HepG2 (cell line): ENCODE data around the gene TMEM74B. TPM values are rescaled to one million over a fixed set of nuclear protein-coding genes. Genes with fewer than 3 reads are reported as not detected.

ENCODE experiments used
- ATF4 ChIP-seq, 2 experiments: fragments of 450-650 bp in 1 of 2; sonication (generic) in 1 of 2; formaldehyde crosslinking; IDR thresholded peaks; 2 replicates each; pipeline versions ENCODE4 v1.5.0 to v1.8.0; 2020 to 2022; ENCODE audit warnings: mild to moderate bottlenecking in 1 of 2, missing genetic modification reagents in 1 of 2
- CENPX ChIP-seq: sonication (generic); formaldehyde crosslinking; IDR thresholded peaks from 2 replicates; pipeline ENCODE4 v1.9.0; 2021; ENCODE audit warnings: mild to moderate bottlenecking, missing genetic modification reagents, moderate library complexity
- FOXP1 ChIP-seq, 2 experiments: fragments of 450-650 bp in 1 of 2; IDR thresholded peaks; 2 replicates each; pipeline ENCODE4 v1.6.1; 2017 to 2018; ENCODE audit warnings: antibody characterized with exemption in 1 of 2
- HDAC1 ChIP-seq: sonication (generic); formaldehyde crosslinking; IDR thresholded peaks from 2 replicates; pipeline ENCODE4 v1.5.1; 2020; ENCODE audit warnings: mild to moderate bottlenecking, missing genetic modification reagents
- HNRNPK ChIP-seq: fragments of 200-400 bp; formaldehyde crosslinking; IDR thresholded peaks from 2 replicates; pipeline ENCODE4 v1.6.1; 2018; ENCODE audit warnings: low read length, low read depth, moderate library complexity, mild to moderate bottlenecking; ENCODE audit not compliant: poor library complexity, severe bottlenecking
- IRF2 ChIP-seq: IDR thresholded peaks from 2 replicates; pipeline ENCODE4 v1.6.1; 2018; ENCODE audit warnings: missing genetic modification reagents, missing compliant biosample characterization
- KAT8 ChIP-seq: IDR thresholded peaks from 2 replicates; pipeline ENCODE4 v1.6.1; 2016; ENCODE audit warnings: missing genetic modification reagents, missing compliant biosample characterization
- KLF6 ChIP-seq: IDR thresholded peaks from 2 replicates; pipeline ENCODE4 v1.8.0; 2016; ENCODE audit warnings: missing biosample characterization, missing genetic modification reagents
- MEF2D ChIP-seq: sonication (generic); formaldehyde crosslinking; IDR thresholded peaks from 2 replicates; pipeline ENCODE4 v1.5.1; 2020; ENCODE audit warnings: mild to moderate bottlenecking, missing genetic modification reagents
- MIXL1 ChIP-seq: IDR thresholded peaks from 2 replicates; pipeline ENCODE4 v1.6.1; 2016
- NR0B2 ChIP-seq: sonication (generic); formaldehyde crosslinking; IDR thresholded peaks from 2 replicates; pipeline ENCODE4 v1.4.0; 2020; ENCODE audit warnings: mild to moderate bottlenecking, missing genetic modification reagents
- PHB2 ChIP-seq: fragments of 450-650 bp; IDR thresholded peaks from 2 replicates; pipeline ENCODE4 v1.6.1; 2018; ENCODE audit not compliant: partially characterized antibody
- RARA ChIP-seq: IDR thresholded peaks from 2 replicates; pipeline ENCODE4 v1.6.1; 2016; ENCODE audit warnings: missing genetic modification reagents, missing compliant biosample characterization
- SMAD1 ChIP-seq: sonication (generic); formaldehyde crosslinking; IDR thresholded peaks from 2 replicates; pipeline ENCODE4 v1.4.0; 2020; ENCODE audit warnings: missing genetic modification reagents, low read depth, mild to moderate bottlenecking, borderline replicate concordance
- SRSF9 ChIP-seq: fragments of 200-400 bp; formaldehyde crosslinking; IDR thresholded peaks from 2 replicates; pipeline ENCODE4 v1.6.1; 2018; ENCODE audit warnings: borderline replicate concordance, mild to moderate bottlenecking, low read depth, low read length; ENCODE audit not compliant: insufficient read depth, poor library complexity, severe bottlenecking
- TEAD3 ChIP-seq: optimal IDR thresholded peaks from 2 replicates; pipeline ENCODE3; 2016; ENCODE audit warnings: borderline replicate concordance
- THAP7 ChIP-seq: sonication (generic); formaldehyde crosslinking; IDR thresholded peaks from 2 replicates; pipeline ENCODE4 v1.8.1; 2023; ENCODE audit warnings: mild to moderate bottlenecking, missing genetic modification reagents
- ZGPAT ChIP-seq: IDR thresholded peaks from 2 replicates; pipeline ENCODE4 v1.6.1; 2016; ENCODE audit warnings: mild to moderate bottlenecking
- ZNF180 ChIP-seq: sonication (generic); formaldehyde crosslinking; IDR thresholded peaks from 2 replicates; pipeline ENCODE4 v1.4.0; 2020; ENCODE audit warnings: low read depth, missing genetic modification reagents, borderline replicate concordance
- ZNF275 ChIP-seq: sonication (generic); formaldehyde crosslinking; IDR thresholded peaks from 2 replicates; pipeline ENCODE4 v1.8.0; 2022; ENCODE audit warnings: missing genetic modification reagents, mild to moderate bottlenecking, inconsistent platforms, borderline replicate concordance
- ZNF33B ChIP-seq: sonication (generic); formaldehyde crosslinking; IDR thresholded peaks from 2 replicates; pipeline ENCODE4 v1.5.1; 2020; ENCODE audit warnings: mild to moderate bottlenecking, missing genetic modification reagents
- ZNF441 ChIP-seq: sonication (generic); formaldehyde crosslinking; IDR thresholded peaks from 2 replicates; pipeline ENCODE4 v1.7.0; 2021; ENCODE audit warnings: missing genetic modification reagents, borderline replicate concordance
- ZNF556 ChIP-seq: sonication (generic); formaldehyde crosslinking; IDR thresholded peaks from 2 replicates; pipeline ENCODE4 v1.4.0; 2020; ENCODE audit warnings: mild to moderate bottlenecking, missing genetic modification reagents, borderline replicate concordance
- ZNF660 ChIP-seq: sonication (generic); formaldehyde crosslinking; IDR thresholded peaks from 2 replicates; pipeline ENCODE4 v1.5.1; 2020; ENCODE audit warnings: mild to moderate bottlenecking, low read depth, missing genetic modification reagents, borderline replicate concordance
- ZNF713 ChIP-seq: sonication (generic); formaldehyde crosslinking; IDR thresholded peaks from 2 replicates; pipeline ENCODE4 v1.4.0; 2020; ENCODE audit warnings: mild to moderate bottlenecking, missing genetic modification reagents
- ZNF747 ChIP-seq: sonication (generic); formaldehyde crosslinking; IDR thresholded peaks from 2 replicates; pipeline ENCODE4 v1.8.1; 2023; ENCODE audit warnings: missing genetic modification reagents, mild to moderate bottlenecking, borderline replicate concordance
- polyA plus RNA-seq, 8 experiments: library from polyadenylated mRNA; depleted of rRNA in 3 of 8; stranded (reverse) in 7 of 8; unstranded in 1 of 8; fragments of >200 nt; fragmentation: Illumina TruSeq in 4 of 8; extraction: Trizol in 4 of 8; gene quantifications; 2 replicates each; pipeline versions ENCODE4 v1.2.1 to v1.2.3, GENCODE V29; 2011 to 2016; ENCODE audit warnings: low read depth in 4 of 8, missing spikeins in 1 of 8, mixed read lengths in 1 of 8; ENCODE audit not compliant: insufficient read depth in 1 of 8
- total RNA-seq, 5 experiments: library from RNA; depleted of rRNA; stranded (reverse); fragments of >200 nt; fragmentation: Illumina TruSeq; extraction: Trizol; gene quantifications; 2 replicates each; pipeline ENCODE4 v1.2.3, GENCODE V29; 2016; ENCODE audit warnings: low read depth in 1 of 5

TMEM74B gene
- total and polyA plus RNA-seq, 2 of the 13 experiments (the other 11 are each of a cell fraction or from before 2014, with no cell fraction given): 4.7 to 18.4 TPM

- TF ChIP-seq ZNF180 (CRISPR knock-in tag) (no peak), ZNF441 (CRISPR knock-in tag) (no peak), SRSF9 (no peak), HDAC1 (CRISPR knock-in tag) (no peak), KAT8 (CRISPR knock-in tag) (no peak), ZNF747 (CRISPR knock-in tag) (no peak), SMAD1 (CRISPR knock-in tag) (no peak), ATF4 (CRISPR knock-in tag; IDR thresholded peaks at IDR 0.05) (peak in 1 of 2 experiments; percentile 61; a peak in 1 of 4 replicates), ZNF660 (CRISPR knock-in tag) (no peak), KLF6 (CRISPR knock-in tag) (no peak), ZGPAT (CRISPR knock-in tag) (no peak), ZNF713 (CRISPR knock-in tag) (no peak), NR0B2 (CRISPR knock-in tag) (no peak), THAP7 (no peak), HNRNPK (no peak), ZNF556 (CRISPR knock-in tag) (no peak), ZNF33B (CRISPR knock-in tag) (no peak), MIXL1 (no peak), PHB2 (no peak), ZNF275 (CRISPR knock-in tag) (no peak), MEF2D (CRISPR knock-in tag) (no peak), CENPX (no peak), TEAD3 (peak; percentile 18), FOXP1 (IDR thresholded peaks at IDR 0.05) (no peak), FOXP1 (CRISPR knock-in tag; IDR thresholded peaks at IDR 0.05) (0 out of 2 replicates have a peak, but pooled peaks have one; percentile 43), IRF2 (CRISPR knock-in tag) (0 out of 2 replicates have a peak, but pooled peaks have one; percentile 38), RARA (CRISPR knock-in tag) (0 out of 2 replicates have a peak, but pooled peaks have one; percentile 25)
Observed at GRCh38 chr20:1150218-1150617, 34.6 kb downstream of the TMEM74B start (continued).
